HG03066 (cell line): ENCODE data around the gene DLK1.

Experiments used
- ATAC-seq: cut with Tn5 transposase; IDR thresholded peaks from one replicate; pipeline ENCODE4 v1.9.1; 2021; ENCODE audit warnings: low read depth; ENCODE audit not compliant: unreplicated experiment

The DLK1 gene

DNA sequence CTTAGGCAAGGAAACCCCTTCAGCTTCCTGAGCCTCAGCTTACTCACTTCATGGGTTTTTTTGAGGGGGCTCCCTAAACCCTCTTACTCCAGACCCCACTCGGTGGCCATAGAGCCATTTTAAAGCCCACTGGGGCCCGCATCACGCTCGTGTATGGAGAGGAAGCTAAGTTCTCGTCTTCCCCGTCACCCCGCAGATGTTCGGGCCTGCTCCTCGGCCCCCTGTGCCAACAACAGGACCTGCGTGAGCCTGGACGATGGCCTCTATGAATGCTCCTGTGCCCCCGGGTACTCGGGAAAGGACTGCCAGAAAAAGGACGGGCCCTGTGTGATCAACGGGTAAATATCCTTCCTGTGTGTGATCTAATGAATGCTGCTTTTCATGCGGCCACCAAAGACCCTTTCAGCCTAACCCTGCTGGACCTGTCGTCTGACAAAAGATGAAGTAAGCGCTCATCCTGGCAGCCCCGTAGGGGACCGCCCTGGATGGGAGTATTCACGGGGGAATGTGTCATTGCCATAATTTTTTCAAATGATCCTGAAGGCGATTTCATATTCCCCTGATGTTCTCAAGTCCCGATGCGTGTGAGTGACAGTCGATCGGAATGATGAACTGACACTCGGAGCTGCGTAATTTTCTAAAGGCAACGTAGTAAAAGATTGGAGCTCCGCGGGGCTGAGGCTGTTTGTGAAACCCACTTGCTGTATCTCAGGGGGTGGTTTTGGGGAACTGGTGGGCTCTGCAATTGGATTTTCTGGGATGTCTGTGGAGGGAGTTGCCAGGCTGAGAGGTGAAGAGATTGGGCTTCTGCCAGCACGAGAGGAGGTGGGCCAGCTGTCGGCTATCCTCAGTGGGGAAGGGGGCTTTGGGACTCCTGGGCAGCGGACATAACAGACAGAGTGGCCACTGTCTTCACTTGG is 5.4 kb downstream of the DLK1 start:
- ATAC-seq: no peak

DNA sequence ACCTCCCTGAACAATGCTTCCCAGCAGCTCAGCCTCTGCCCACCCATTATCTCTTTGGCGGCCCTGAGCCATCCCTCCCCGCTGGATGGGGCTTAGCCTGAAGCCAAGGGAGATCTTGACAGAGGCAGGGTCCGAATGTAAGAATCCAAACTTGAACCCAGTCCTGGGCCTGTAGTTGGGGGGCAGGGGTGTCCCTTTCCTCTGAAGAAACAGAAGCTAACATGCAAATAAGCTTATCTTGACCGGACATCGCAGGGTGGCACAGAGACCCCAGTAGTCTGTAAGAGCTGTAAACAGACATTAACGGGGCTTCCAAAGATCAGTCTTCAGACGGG is 6.0 kb downstream of the DLK1 start:
- no peak for ATAC-seq

DNA sequence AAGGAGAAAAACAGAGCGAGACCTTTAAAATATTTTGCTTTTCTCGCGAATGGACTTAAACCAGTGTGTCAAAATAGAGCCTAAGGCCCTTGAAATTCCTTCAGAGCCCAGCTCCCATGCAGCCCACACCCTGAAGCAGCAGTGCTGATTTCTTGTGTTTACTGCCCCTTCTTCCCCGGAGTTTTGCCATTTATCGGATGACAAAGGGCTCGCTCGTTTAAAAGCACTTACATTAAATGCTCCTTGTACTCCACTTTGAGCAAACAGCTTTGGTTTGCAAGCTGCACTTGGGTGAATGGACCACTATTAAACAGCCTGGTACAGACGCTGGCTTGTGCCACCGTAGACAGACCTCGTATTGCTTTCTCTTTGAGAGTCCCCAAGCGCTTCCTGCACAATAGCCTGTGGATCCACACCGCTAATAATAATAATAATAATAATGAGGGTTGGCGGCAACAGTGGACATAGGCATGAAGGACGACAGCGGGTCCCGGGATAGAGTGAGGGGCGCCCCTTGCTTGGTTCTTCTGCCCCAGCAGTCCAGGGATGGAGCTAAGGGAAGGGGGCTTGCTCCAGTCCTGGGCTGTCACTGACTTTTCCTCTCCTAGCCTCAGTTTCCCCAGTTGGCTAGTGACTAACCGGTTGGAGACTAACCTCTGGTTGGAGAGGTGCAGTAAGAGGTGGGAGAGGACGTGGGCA is 6.6 kb downstream of the DLK1 start:
- no peak for ATAC-seq

DNA sequence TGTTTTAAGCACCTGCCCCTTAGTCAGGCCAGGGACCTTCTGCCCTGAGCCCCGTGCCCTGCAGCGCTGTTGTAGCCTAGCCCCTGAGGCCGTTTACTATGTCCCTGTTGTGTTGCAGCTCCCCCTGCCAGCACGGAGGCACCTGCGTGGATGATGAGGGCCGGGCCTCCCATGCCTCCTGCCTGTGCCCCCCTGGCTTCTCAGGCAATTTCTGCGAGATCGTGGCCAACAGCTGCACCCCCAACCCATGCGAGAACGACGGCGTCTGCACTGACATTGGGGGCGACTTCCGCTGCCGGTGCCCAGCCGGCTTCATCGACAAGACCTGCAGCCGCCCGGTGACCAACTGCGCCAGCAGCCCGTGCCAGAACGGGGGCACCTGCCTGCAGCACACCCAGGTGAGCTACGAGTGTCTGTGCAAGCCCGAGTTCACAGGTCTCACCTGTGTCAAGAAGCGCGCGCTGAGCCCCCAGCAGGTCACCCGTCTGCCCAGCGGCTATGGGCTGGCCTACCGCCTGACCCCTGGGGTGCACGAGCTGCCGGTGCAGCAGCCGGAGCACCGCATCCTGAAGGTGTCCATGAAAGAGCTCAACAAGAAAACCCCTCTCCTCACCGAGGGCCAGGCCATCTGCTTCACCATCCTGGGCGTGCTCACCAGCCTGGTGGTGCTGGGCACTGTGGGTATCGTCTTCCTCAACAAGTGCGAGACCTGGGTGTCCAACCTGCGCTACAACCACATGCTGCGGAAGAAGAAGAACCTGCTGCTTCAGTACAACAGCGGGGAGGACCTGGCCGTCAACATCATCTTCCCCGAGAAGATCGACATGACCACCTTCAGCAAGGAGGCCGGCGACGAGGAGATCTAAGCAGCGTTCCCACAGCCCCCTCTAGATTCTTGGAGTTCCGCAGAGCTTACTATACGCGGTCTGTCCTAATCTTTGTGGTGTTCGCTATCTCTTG is 7.6 kb downstream of the DLK1 start:
- ATAC-seq: no peak

DNA sequence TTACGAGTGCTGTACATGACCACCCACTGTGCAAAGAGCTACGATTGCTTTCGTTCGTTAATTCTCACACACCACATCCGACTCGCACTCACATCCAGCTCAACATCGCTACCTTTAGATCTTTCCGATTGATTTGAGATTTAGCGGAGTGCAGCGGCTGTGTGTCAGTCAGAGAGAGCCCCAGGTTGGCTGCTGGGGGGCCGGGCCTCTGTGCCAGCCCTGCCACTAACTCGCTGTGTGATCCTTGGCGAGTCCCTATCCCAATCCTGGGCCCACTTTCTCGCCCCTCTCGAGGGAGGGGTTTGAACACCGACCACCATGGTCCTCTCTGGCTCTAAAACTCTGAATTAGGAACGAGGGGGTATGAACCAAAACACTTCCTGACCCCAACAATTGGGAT is 8.6 kb downstream of the DLK1 start:
- ATAC-seq: no peak

DNA sequence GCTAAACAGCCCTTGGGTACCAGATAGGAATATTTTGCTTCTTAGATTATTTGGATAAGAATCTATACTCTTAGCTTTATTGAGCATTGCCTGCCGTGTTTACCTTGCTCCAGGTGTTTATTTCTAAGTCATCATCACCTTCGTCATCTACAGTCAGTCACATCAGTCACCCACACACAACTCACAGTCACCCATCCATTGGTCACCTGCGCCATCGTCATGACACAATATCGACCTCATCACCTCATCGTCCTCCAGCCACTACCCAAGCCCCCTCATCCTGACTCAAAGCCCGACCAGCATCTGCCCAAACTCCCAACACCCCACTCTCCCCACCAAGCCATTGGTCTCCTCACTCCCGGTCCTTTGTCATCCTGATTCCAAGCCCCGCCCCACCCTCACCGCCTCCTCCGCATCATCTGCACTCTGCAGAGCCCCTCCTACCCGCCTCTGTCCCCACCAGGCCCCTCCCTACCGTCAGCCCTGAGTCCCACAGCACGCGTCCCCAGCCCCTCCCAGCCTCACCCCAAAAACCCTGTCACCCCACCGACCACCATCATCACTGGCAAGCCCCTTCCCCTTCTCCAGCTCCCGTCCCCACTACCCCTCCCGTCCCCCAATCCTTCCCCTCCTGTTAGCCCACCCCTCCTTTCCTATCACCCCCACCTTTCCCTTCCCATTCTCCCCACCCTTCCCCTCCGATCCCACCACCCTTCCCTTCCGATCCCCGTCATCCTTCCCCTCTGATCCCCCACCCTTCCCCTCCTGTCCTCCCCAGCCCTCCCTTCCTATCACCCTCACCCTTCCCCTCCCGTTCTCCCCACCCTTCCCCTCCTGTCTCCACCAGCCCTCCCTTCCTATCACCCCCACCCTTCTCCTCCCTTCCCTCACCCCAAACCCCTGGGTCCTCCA is 9.8 kb downstream of the DLK1 start:
- no peak for ATAC-seq

DNA sequence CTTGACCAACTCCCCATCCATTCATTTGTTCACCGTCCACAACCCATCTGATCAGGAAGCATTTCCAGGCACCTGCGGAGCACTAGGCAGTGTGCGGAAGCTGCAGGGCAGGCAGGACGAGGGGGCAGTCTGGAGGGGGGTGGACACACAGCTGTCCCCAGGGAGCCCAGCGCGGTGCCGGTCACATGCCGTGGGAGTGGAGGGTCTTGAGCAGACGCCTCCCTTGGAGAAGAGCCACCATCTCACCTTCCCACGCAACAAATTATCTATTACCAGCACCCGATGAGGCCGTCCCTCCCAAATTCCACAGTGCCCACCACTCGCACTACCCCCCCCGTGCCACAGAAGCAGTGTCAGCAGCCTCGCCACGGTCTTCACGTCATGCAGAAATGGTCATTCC is 10.8 kb downstream of the DLK1 start:
- no peak for ATAC-seq

DNA sequence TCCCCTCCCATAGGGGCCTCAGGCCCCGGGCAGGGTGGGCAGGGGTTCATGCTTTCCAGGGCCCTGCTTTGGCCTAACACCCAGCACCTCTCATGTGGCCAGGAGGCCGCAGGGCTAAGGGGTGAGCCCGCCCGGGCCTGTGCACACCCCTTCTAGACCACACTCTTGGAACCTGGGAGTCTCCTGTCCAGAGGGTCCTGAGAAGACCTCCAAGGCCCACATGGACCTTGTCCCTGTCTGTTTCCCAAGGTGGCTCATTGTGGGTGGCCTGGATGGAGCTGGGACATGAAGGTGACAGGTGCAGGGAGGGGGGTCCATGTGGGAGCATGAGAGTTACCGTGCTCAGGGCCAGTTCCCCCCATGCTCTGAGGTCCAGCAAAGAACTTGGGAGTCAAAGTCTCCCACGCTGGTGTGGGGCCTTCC is 11.6 kb downstream of the DLK1 start:
- ATAC-seq: no peak

DNA sequence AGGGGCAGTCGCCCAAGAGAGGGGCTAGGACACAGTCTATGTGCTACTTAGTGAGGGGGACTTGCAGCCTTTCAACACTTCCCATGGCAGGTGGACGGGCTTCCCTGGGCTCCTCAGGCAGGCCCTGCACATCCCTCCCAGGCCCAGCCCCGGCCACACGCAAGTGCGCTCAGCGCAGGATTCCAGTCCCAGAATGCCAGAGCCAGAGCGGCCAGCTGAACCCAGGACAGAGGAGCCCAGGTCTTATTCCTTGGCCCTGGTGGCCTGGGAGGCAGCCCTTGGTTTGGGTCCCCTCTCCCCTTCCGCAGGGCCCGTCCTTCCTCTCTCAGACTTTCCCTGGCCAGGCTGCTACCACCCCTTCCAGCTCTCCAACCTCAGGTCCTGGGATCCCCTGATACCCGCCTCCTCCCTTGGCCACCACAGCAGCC is 12.0 kb downstream of the DLK1 start:
- ATAC-seq: no peak

DNA sequence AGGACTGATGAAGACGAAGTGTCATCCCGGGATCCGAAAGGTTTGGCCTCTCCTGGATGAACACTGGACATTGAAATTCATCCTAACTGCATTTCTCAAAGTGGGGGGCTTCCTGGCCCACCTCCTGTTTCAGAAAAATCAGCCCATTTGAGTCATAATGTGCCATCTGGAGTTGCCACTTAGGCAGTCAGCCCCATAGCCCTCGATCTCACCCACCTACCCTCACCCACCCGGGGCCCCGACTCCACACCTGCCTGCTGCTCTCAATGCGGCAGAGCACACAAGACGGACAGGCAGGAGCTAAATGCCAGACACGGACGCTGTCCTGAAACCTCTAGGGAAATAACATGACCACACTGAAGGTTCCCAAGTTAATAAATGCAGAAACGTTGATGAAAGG is 12.6 kb downstream of the DLK1 start:
- no peak for ATAC-seq

DNA sequence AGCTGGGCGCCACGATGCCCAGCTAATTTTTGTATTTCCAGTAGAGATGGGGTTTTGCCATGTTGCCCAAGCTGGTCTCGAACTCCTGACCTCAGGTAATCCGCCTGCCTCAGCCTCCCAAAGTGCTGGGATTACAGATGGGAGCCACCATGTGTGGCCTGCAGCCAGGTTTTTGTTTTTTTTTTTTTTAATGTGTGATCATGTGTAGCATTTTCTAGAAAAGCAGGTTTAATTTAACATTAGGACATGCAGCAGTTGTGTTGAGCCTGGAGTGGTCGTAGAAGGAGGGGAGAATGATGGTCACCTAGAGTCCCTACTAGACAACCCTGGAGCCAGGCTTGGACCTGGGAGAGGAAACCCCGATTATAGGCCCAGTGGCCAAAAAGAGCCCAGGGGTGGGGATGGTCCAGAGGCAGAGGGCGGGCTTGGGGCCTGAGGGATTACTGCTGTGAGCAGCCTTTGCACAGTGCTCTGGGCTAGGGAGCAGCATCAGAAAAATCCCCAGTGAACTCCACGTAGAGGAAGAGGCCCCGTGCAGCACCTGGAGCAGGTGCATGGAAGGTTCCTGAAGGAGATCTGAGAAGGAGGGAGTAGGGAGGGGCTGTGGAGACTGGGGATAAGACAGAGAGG is 13.6 kb downstream of the DLK1 start:
- ATAC-seq: no peak

DNA sequence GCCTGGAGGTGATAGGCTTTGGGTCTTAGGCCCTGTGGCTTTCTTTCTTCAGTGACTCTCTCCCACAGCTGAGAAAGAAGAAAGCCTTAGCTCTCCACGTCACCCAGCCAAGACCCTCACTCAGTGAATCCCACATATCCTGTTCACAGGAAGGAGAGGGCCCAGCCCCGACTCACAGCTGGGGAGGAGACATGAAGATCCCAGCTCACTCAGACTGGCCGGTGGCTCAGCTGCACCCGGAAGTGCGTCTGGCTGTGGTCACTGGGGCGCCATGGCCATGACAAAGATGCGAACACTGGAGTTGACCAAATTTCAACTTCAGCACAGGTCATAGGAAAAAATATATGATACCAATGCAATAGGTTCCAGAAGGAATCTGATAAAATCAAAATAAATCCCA is 14.2 kb downstream of the DLK1 start:
- no peak for ATAC-seq

DNA sequence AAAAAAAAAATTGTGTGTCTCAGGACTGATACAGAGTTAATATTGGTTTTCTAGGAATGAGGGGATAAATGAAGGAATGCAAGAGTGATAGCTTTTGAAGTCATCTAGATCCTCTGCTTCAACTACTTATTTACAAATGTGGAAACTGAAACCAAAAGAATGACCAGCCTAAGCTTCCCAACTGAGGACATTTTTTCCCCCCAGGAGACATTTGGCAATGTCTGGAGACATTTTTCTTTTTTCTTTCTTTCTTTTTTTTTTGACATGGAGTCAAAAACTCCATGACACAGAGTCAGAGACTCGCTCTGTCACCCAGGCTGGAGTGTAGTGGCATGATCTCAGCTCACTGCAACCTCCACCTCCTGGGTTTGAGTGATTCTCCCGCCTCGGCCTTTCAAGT is 15.3 kb downstream of the DLK1 start:
- no peak for ATAC-seq

DNA sequence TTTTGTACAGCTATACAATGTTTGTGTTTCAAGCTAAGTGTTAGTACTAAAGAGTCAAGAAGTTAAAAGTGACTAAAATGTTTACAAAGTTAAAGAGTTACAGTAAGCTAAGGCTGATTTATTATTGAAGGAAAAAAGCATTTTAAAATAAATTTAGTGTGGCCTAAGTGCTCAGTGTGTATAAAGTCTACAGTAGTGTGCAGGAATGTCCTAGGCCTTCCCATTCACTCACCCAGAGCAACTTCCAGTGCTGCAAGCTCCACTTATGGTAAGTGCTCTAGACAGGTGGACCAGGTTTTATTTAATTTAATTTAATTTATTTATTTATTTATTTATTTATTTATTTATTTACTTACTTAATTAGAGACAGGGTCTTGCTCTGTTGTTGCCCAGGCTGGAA is 19.6 kb downstream of the DLK1 start:
- no peak for ATAC-seq

DNA sequence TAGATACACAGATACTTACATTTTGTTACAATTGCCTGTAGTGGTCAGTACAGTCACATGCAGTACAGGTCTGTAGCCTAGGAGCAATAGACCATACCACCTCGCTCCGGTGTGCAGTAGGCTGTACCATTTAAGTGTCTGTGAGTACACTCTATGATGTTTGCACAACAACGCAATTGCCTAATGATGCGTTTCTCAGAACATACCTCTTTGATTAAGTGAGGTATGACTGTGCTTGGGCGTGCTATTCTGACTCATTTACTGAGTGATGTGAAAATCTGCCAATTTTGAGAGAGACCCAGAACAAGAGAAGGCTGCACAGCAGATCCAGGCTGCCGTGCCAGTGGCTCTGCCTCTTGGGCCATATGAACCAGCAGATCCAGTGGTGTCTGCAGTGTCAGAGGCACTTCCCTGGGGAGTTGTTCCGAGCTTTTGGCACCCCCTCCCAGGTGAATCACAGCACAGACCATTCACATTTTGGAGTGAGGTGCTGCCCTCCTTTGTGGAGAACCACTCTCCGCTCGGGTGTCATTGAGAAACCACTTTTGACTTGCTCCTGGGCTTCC is 20.4 kb downstream of the DLK1 start:
- no peak for ATAC-seq

DNA sequence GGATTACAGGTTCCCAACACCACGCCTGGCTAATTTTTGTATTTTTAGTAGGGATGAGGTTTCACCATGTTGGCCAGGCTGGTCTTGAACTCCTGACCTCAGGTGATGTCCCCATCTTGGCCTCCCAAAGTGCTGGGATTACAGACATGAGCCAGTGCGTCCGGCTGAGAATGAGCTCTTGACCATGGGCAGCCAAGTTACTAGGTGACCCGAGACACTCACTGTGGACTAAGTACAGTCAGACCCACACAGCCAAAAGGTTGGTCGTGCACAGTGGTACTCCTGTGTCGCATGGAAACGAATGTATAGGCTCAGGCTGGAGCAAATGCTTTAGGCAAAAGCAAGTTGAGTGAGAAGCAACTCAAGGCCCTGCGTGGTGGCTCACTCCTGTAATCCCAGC is 21.0 kb downstream of the DLK1 start:
- ATAC-seq: no peak

DNA sequence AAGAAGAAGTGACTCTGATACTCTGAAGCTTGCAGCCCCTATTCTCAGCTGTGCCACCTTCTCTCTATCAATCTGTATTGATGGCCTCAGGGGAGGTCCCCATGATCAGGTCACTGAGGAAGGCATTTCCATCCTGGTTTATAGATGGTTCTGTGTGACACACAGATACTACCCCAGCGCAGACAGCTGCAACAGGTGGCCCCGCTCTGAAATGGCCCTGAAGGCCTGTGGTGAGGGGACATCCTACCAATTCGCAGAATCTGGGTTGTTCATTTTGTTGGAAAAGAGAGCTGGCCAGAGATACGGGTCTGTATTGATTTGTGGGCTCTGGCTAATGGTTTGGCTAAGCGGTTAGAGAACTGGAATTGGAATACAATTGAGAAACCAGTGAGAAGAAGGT is 21.7 kb downstream of the DLK1 start:
- ATAC-seq: no peak

DNA sequence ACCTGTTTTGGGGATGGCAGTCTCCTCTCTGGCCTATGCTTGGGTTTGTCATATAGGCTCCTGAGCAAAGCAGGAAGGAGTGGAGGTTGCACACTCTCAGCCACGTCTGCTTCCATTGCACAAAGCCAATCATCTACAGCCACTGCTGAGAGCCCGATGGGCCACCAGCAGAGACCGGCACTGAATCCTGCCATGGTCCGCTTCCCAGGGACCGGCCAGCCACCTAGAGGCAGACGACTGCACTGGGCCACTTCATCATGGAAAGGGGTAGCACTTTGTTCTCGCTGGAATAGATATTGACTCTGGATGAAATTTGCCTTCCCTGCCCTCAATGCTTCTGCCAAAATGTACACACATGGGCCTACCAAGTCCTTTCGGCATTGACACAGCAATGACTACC is 22.3 kb downstream of the DLK1 start:
- no peak for ATAC-seq

DNA sequence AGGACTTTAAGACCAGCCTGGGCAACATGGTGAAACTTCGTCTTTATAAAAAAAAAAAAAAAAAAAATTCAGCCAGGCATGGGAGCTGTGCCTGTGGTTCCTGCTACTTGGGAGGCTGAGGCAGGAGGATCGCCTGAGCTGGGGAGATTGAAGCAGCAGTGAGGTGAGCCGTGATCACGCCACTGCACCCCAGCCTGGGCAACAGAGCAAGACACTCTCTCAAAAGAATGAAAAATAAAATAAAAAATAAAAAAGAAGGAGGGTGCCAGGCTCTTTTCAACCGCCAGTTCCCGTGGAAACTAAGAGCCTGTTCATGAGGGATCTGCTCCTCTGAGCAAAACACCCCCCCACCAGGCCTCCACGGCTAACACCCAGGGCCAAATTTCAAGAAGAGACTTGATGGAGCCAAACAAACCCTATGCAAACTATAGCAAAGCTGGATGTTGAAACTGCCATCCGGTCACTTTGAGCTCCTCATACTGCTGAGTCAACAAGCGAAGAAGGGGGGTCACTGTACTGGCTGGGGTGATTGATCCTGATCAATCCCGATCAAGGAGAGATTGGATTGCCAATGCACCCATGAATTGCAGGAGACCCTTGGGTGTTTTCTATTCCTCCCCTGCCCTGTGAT is 23.4 kb downstream of the DLK1 start:
- no peak for ATAC-seq
